SK-N-SH treated with all-trans-retinoic acid at 6 μM for 48 hours (cell line): ENCODE results near the gene PADI3.

ENCODE experiments used
- ATAC-seq: fragments of 200-7000 bp; cut with Tn5 transposase; 3 replicates; pipeline ENCODE4 v1.9.1; 2020; ENCODE audit warnings: mild to moderate bottlenecking, moderate library complexity
- ARNTL ChIP-seq: fragments of 450-650 bp; formaldehyde crosslinking; IDR thresholded peaks from 2 replicates; pipeline ENCODE4 v1.5.0; 2020; ENCODE audit warnings: low read depth, mild to moderate bottlenecking, moderate library complexity, borderline replicate concordance
- BACH2 ChIP-seq: fragments of 250-450 bp; sonication (Bioruptor Pico); IDR thresholded peaks from 2 replicates; pipeline ENCODE4 v1.9.0; 2021; ENCODE audit warnings: mild to moderate bottlenecking, borderline replicate concordance
- CSDC2 ChIP-seq: fragments of 250-450 bp; sonication (Bioruptor Pico); IDR thresholded peaks from 2 replicates; pipeline ENCODE4 v1.5.0; 2020; ENCODE audit warnings: mild to moderate bottlenecking, moderate library complexity
- ESRRG ChIP-seq: fragments of 250-450 bp; sonication (Bioruptor Pico); IDR thresholded peaks from 2 replicates; pipeline ENCODE4 v1.6.1; 2021; ENCODE audit warnings: mild to moderate bottlenecking
- GLIS3 ChIP-seq: fragments of 250-450 bp; sonication (Bioruptor Pico); IDR thresholded peaks from 2 replicates; pipeline ENCODE4 v1.5.0; 2020; ENCODE audit warnings: mild to moderate bottlenecking, moderate library complexity
- ISL1 ChIP-seq: fragments of 250-450 bp; sonication (Bioruptor Pico); IDR thresholded peaks from 2 replicates; pipeline ENCODE4 v2.1.2; 2022; ENCODE audit warnings: mild to moderate bottlenecking, moderate library complexity
- OSR1 ChIP-seq: fragments of 250-450 bp; sonication (Bioruptor Pico); IDR thresholded peaks from 2 replicates; pipeline ENCODE4 v1.8.0; 2022; ENCODE audit warnings: moderate library complexity, mild to moderate bottlenecking, inconsistent platforms
- PPARA ChIP-seq: fragments of 250-450 bp; sonication (Bioruptor Pico); IDR thresholded peaks from 2 replicates; pipeline ENCODE4 v1.5.0; 2020; ENCODE audit warnings: mild to moderate bottlenecking, borderline replicate concordance
- SNAI2 ChIP-seq: fragments of 250-450 bp; sonication (Bioruptor Pico); IDR thresholded peaks from 2 replicates; pipeline ENCODE4 v1.5.0; 2020; ENCODE audit warnings: mild to moderate bottlenecking, moderate library complexity
- TCF4 ChIP-seq: fragments of 250-450 bp; sonication (Bioruptor Pico); IDR thresholded peaks from 2 replicates; pipeline ENCODE4 v1.8.0; 2021; ENCODE audit warnings: mild to moderate bottlenecking, moderate library complexity, borderline replicate concordance
- TOX ChIP-seq: fragments of 250-450 bp; sonication (Bioruptor Pico); IDR thresholded peaks from 2 replicates; pipeline ENCODE4 v1.8.0; 2021; ENCODE audit warnings: mild to moderate bottlenecking, moderate library complexity, borderline replicate concordance
- ZFP3 ChIP-seq: fragments of 250-450 bp; sonication (Bioruptor Pico); IDR thresholded peaks from 2 replicates; pipeline ENCODE4 v1.5.0; 2020; ENCODE audit warnings: mild to moderate bottlenecking, moderate library complexity
- ZNF565 ChIP-seq: fragments of 450-650 bp; formaldehyde crosslinking; conservative IDR thresholded peaks from 2 replicates; pipeline ENCODE4 v1.5.0; 2020; ENCODE audit warnings: low read depth, mild to moderate bottlenecking, moderate library complexity
- ZNF70 ChIP-seq: fragments of 450-650 bp; formaldehyde crosslinking; IDR thresholded peaks from 2 replicates; pipeline ENCODE4 v1.5.0; 2020; ENCODE audit warnings: mild to moderate bottlenecking, moderate library complexity
- ZNF8 ChIP-seq: fragments of 450-650 bp; formaldehyde crosslinking; IDR thresholded peaks from 2 replicates; pipeline ENCODE4 v1.5.0; 2020; ENCODE audit warnings: mild to moderate bottlenecking, moderate library complexity
- TF ChIP-seq, protein P1 (sequence below): fragments of 250-450 bp; sonication (Bioruptor Pico); IDR thresholded peaks from 2 replicates; pipeline ENCODE4 v1.8.0; 2020; ENCODE audit warnings: mild to moderate bottlenecking, moderate library complexity, borderline replicate concordance
- TF ChIP-seq, protein P2 (sequence below): fragments of 250-450 bp; sonication (Bioruptor Pico); IDR thresholded peaks from 2 replicates; pipeline ENCODE4 v1.5.1; 2020; ENCODE audit warnings: low read depth, mild to moderate bottlenecking, moderate library complexity
- TF ChIP-seq, protein P3 (sequence below): fragments of 250-450 bp; sonication (Bioruptor Pico); IDR thresholded peaks from 2 replicates; pipeline ENCODE4 v1.5.0; 2020; ENCODE audit warnings: mild to moderate bottlenecking, moderate library complexity
- TF ChIP-seq, protein P4 (sequence below): fragments of 250-450 bp; sonication (Bioruptor Pico); IDR thresholded peaks from 2 replicates; pipeline ENCODE4 v1.5.1; 2021; ENCODE audit warnings: mild to moderate bottlenecking, moderate library complexity
- TF ChIP-seq, protein P5 (sequence below): fragments of 250-450 bp; sonication (Bioruptor Pico); IDR thresholded peaks from 2 replicates; pipeline ENCODE4 v1.8.0; 2021; ENCODE audit warnings: low read depth, mild to moderate bottlenecking, moderate library complexity, borderline replicate concordance

The PADI3 gene

DNA sequence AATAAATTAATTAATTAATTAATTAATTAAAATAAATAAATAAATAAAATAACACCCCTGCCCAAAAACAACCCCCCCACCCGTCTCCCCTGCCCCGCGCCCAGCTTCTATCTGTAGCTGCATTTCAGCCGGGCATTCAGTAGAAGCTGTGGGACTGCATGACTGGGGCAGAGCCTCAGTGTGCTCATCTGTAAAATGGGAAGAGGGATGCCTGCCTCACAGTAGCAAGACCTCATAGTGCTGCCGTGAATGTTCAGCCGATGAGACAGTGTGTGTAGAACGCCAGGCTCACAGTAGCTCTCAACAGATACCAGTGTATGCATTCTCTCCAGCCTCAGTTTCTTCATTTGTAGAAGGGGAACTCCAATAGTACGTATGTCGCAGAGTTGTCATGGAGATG is 67.8 kb downstream of the PADI3 start:
- no peak for ATAC-seq
- TF ChIP-seq PPARA (CRISPR knock-in tag) (no peak), ESRRG (CRISPR knock-in tag) (no peak), ZFP3 (CRISPR knock-in tag) (no peak), CSDC2 (no peak), SNAI2 (CRISPR knock-in tag) (no peak), TOX (CRISPR knock-in tag) (no peak), ISL1 (CRISPR knock-in tag) (no peak), BACH2 (CRISPR knock-in tag) (no peak), ARNTL (CRISPR knock-in tag) (no peak), GLIS3 (CRISPR knock-in tag) (no peak), ZNF8 (CRISPR knock-in tag) (no peak), TCF4 (CRISPR knock-in tag) (no peak), OSR1 (CRISPR knock-in tag) (no peak)
- TF ChIP-seq, protein P1, sequence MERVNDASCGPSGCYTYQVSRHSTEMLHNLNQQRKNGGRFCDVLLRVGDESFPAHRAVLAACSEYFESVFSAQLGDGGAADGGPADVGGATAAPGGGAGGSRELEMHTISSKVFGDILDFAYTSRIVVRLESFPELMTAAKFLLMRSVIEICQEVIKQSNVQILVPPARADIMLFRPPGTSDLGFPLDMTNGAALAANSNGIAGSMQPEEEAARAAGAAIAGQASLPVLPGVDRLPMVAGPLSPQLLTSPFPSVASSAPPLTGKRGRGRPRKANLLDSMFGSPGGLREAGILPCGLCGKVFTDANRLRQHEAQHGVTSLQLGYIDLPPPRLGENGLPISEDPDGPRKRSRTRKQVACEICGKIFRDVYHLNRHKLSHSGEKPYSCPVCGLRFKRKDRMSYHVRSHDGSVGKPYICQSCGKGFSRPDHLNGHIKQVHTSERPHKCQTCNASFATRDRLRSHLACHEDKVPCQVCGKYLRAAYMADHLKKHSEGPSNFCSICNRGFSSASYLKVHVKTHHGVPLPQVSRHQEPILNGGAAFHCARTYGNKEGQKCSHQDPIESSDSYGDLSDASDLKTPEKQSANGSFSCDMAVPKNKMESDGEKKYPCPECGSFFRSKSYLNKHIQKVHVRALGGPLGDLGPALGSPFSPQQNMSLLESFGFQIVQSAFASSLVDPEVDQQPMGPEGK (CRISPR knock-in tag) = no peak
- TF ChIP-seq, protein P2, sequence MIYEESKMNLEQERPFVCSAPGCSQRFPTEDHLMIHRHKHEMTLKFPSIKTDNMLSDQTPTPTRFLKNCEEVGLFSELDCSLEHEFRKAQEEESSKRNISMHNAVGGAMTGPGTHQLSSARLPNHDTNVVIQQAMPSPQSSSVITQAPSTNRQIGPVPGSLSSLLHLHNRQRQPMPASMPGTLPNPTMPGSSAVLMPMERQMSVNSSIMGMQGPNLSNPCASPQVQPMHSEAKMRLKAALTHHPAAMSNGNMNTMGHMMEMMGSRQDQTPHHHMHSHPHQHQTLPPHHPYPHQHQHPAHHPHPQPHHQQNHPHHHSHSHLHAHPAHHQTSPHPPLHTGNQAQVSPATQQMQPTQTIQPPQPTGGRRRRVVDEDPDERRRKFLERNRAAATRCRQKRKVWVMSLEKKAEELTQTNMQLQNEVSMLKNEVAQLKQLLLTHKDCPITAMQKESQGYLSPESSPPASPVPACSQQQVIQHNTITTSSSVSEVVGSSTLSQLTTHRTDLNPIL (CRISPR knock-in tag) = no peak
- TF ChIP-seq, protein P3, sequence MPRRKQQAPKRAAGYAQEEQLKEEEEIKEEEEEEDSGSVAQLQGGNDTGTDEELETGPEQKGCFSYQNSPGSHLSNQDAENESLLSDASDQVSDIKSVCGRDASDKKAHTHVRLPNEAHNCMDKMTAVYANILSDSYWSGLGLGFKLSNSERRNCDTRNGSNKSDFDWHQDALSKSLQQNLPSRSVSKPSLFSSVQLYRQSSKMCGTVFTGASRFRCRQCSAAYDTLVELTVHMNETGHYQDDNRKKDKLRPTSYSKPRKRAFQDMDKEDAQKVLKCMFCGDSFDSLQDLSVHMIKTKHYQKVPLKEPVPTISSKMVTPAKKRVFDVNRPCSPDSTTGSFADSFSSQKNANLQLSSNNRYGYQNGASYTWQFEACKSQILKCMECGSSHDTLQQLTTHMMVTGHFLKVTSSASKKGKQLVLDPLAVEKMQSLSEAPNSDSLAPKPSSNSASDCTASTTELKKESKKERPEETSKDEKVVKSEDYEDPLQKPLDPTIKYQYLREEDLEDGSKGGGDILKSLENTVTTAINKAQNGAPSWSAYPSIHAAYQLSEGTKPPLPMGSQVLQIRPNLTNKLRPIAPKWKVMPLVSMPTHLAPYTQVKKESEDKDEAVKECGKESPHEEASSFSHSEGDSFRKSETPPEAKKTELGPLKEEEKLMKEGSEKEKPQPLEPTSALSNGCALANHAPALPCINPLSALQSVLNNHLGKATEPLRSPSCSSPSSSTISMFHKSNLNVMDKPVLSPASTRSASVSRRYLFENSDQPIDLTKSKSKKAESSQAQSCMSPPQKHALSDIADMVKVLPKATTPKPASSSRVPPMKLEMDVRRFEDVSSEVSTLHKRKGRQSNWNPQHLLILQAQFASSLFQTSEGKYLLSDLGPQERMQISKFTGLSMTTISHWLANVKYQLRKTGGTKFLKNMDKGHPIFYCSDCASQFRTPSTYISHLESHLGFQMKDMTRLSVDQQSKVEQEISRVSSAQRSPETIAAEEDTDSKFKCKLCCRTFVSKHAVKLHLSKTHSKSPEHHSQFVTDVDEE (CRISPR knock-in tag) = no peak
- TF ChIP-seq, protein P4, sequence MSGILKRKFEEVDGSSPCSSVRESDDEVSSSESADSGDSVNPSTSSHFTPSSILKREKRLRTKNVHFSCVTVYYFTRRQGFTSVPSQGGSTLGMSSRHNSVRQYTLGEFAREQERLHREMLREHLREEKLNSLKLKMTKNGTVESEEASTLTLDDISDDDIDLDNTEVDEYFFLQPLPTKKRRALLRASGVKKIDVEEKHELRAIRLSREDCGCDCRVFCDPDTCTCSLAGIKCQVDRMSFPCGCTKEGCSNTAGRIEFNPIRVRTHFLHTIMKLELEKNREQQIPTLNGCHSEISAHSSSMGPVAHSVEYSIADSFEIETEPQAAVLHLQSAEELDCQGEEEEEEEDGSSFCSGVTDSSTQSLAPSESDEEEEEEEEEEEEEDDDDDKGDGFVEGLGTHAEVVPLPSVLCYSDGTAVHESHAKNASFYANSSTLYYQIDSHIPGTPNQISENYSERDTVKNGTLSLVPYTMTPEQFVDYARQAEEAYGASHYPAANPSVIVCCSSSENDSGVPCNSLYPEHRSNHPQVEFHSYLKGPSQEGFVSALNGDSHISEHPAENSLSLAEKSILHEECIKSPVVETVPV (CRISPR knock-in tag) = no peak

DNA sequence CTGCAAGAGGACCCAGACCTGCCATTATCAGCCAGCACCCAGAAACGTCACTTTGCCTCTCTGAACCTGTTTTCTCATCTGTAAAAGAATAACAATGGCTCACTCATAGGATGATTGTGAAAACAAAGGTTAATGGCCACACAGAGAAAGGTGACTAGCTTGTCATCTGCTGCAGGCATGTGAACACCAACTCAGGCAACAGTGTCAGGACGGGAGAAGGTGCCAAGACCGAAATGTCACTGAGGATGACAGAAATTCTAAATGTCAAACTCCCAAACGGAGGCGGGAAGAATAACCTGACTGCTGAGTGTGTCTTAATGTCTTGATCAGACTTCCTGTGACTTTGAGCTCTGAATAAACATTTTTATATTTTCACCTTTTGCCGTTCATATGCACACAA is 69.4 kb downstream of the PADI3 start:
- TF ChIP-seq ZNF8 (CRISPR knock-in tag) (no peak), ZNF565 (CRISPR knock-in tag) (no peak), OSR1 (CRISPR knock-in tag) (no peak), TCF4 (CRISPR knock-in tag) (no peak)
- TF ChIP-seq, protein P4 (CRISPR knock-in tag) = no peak
- ATAC-seq = no peak

DNA sequence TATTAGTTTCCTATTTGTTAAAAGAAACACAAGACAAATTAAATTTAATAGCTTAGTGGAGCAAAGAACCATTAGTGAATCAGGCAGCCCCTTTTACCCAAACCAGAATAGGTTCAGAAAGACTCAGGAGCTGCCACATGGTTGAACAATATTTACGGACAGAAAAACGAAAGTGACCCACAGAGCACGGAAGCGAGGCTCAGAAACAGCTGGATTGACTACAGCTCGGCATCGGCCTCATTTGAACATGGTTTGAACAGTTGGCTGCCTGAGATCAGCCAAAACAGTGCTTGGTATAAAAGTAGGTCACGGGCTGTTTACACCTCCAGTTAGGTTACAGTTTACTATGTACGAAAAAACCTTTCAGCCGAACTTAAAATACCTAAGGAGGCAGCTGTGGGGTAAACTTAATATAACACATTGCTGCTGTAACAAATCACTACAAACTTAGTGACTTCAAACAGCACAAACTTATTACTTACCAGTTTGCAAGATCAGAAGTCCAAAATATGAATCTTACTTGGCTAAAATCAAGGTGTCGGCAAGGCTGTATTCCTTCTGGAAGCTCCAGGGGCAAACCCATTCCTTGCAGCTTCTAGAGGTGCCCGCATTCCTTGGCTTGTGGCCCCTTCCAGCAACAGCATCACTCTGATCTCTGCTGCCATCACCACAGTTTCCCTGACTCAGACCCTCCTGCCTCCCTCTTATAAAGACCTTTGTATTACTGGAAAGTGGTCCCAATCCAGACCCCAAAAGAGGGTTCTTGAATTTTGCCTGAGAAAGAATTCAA is 70.9 kb downstream of the PADI3 start:
- ATAC-seq = no peak
- TF ChIP-seq, protein P3 (CRISPR knock-in tag) = no peak
- TF ChIP-seq, protein P4 (CRISPR knock-in tag) = no peak
- TF ChIP-seq ZNF70 (CRISPR knock-in tag) (no peak), ARNTL (CRISPR knock-in tag) (no peak), ESRRG (CRISPR knock-in tag) (no peak), OSR1 (CRISPR knock-in tag) (no peak), ZNF565 (CRISPR knock-in tag) (no peak), ISL1 (CRISPR knock-in tag) (no peak)
- TF ChIP-seq, protein P5, sequence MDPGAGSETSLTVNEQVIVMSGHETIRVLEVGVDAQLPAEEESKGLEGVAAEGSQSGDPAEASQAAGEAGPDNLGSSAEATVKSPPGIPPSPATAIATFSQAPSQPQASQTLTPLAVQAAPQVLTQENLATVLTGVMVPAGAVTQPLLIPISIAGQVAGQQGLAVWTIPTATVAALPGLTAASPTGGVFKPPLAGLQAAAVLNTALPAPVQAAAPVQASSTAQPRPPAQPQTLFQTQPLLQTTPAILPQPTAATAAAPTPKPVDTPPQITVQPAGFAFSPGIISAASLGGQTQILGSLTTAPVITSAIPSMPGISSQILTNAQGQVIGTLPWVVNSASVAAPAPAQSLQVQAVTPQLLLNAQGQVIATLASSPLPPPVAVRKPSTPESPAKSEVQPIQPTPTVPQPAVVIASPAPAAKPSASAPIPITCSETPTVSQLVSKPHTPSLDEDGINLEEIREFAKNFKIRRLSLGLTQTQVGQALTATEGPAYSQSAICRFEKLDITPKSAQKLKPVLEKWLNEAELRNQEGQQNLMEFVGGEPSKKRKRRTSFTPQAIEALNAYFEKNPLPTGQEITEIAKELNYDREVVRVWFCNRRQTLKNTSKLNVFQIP (CRISPR knock-in tag) = no peak
